Stimulated activated CD8-positive, alpha-beta memory T cell treated with anti-CD3 and anti-CD28 coated beads, Interleukin-15, amount 100 ng/mL, for 24 hours (primary cell): Measurements from ENCODE around the gene APOLD1.
"Not testable (repeated sequence)": the region's sequence is repeated elsewhere in the genome, so short reads cannot be mapped to it uniquely, and the experiment has no call there.

ENCODE experiments used
- DNase-seq: peaks from one replicate; pipeline ENCODE4 v3.0.0-alpha.2; 2020; ENCODE audit warnings: low read depth

The APOLD1 gene

DNA sequence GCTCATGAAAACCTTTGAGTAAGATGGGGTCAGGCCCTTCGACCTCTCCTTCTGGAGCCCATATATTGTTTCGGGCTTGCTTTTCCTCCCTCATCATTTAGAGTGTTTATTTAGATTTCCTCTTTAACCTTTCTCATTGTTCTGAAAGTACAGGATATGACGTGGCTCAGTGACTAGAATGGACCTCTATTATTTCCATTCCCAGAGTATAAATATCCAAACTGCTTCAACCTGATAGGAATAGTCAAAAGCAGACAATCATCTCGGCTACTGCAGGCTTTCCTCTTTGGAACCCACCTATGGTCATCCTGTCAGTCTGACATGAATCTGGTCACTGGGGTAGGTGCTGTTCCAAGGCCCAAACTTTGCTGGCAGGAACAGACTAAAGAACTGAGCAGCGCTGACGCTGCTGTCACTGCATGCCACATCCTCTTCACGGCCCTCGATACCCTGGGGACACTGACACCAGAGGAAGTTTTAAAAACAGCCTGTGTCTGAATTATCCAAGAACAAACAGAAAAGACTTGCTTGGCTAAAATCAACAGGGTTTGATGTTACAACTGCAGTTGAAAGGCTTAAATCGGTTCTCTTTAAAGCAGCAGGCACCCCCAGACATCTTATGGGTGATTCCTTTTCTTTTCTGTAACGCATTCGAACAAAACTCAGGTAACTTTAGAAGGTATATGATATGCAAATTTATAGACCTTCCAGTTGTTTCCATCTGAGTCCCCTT lies 22.7 kb downstream of the APOLD1 start:
- no peak for DNase-seq

DNA sequence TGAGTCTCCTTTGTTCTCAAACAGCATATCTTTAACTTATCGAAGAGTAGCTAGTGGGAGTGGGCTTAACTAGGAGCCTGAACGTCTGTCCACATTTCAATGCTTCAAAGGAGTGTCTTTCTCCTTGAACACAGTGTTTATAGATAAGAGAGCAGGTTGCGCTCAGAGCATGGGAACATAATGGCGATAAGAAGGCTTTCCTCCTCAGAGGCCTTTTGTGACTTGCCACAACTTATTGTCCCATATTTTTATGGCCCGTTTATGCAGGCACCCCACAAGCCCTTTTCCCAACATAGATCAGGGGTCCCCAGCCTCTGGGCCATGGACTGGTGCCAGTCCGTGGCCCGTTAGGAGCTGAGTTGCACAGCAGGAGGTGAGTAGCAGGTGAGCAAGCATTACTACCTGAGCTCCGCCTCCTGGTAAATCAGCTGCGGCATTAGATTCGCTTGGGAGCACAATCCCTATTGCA lies 25.1 kb downstream of the APOLD1 start:
- DNase-seq = no peak

DNA sequence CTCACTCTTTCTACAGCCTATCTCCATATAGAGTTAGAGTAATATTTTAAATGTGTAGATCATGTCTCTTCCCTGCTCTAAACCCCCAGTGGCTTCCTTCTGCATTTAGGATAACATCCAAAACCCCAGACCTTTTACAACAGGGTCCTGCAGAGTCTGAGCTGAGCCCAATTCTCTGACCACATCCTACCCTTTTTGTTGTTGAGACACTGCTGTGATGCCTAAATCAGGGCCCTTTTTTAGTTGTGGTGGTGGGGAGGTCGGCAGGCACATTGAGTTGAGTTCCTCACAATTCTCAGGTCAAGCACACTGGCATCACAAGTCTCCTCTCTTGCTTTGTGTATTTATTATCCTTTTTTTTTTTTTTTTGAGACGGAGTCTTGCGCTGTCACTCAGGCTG lies 25.9 kb downstream of the APOLD1 start:
- DNase-seq = no peak

DNA sequence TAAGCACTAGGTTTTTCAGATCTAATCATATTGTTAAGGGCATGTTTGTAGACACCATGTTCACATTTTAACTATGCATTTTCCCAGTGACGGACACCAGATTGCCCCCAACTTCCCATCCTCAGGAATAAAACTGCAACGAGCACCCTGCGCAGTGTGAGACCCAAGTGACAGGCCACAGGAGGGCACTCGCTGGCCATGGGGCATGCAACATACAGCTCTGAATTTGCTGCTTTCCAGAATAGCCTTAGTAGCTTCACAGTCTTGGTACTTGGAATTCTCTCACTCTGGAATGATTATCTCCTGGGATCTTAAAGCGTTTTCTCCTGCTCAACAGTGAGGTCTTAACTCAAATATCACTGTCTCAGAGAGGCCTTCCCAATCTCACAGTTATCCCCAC lies 26.7 kb downstream of the APOLD1 start:
- DNase-seq = no peak

DNA sequence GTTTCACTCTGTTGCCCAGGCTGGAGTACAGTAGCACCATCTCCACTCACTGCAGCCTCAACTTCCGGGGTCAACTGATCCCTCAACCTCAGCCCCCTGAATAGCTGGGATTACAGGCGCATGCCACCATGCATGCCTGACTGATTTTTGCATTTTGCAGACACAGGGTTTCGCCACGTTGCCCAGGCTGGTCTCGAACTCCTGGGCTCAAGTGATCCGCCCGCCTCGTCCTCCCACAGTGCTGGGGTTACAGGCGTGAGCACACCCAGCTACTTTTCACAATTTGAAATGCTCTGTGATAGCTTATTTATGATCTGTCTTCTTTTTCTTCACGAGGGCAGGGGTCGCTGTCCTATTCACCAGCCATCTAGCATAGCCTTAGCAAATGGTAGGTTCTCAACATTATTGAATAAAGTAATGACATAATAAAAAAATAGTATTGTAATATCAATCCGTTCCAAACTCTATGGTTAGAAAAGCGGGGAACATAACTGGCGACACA lies 27.2 kb downstream of the APOLD1 start:
- no peak for DNase-seq

DNA sequence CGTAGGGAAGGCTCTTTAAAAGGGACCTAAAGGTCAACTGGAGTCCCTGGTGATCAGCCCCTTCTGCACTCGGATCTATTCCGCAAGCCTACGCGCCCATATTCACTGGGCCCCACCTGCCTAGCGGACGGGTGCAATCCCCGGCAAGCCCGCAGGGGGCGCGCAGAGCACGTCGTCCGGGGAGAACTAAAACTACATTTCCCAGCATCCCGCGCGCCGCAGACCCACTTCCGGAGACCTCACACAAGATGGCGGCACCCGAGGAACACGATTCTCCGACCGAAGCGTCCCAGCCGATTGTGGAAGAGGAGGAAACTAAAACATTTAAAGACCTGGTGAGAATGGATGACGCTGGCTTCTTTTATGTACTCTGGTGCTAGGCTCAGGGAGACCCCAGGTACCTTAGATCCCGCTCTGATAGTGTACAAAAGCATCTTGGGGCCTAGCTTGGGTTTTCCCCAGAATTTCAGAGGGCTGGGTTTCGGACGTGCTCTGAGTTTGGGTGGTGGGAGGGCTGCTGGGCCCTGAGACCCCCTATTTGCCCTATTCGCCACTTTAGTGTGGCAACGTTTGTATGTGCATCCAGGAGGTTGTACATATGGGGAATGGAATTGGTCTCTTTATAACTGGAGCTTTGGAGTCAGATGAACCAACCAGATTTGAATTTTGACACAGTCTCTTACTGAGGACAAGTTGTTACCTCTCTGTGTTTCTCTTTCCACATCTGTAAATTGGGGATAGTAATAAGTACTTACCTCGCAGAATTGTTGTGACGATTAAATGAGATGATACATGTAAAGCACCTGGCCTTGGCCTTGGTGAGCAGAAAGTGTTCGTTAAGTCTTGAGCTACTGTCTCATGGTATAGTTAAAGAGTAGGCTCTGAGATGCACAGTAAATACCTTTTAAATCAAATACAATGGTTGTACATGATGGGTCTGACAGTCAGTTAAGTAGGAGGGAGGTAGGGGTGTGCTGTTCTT lies 28.0 kb downstream of the APOLD1 start, which contains the start of gene DDX47:
DDX47 (plus strand) TSS at position 227 of the 982 bp plus-strand sequence; CDS start at position 249, 22 bp downstream.
- peak; percentile 98 for DNase-seq

DNA sequence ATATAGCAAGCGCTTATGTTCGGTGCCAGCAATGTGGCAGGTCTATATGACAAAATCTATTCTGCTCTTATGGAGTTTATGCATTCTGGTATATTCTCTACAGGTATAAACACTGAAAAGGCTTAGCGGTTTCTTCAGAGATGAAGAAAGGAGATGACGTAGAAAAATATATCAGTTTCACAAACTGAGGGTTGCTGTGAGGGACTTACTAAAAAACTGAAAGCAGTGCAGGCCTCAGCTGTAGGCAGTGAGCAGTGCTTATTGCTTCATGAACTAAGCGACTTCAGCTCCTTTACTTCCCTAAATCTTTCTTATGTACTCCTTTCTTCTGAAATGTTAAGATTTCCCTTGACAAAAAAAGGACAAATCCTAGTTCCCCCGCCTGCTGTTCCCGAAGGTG lies 32.2 kb downstream of the APOLD1 start:
- DNase-seq = no peak

DNA sequence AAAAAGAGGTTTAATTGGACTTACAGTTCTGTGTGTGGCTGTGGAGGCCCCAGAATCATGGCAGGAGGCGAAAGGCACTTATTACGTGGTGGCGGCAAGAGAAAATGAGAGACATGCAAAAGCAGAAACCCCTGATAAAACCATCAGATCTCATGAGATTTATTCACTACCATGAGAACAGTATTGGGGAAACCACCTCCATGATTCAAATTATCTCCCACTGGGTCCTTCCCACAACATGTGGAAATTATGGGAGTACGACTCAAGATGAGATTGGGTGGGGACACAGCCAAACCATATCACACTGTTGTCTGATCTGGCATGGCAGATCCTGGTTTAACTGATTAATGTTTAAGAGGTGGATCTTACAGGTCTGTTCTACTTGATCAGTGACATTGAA lies 33.2 kb downstream of the APOLD1 start:
- DNase-seq = no peak

DNA sequence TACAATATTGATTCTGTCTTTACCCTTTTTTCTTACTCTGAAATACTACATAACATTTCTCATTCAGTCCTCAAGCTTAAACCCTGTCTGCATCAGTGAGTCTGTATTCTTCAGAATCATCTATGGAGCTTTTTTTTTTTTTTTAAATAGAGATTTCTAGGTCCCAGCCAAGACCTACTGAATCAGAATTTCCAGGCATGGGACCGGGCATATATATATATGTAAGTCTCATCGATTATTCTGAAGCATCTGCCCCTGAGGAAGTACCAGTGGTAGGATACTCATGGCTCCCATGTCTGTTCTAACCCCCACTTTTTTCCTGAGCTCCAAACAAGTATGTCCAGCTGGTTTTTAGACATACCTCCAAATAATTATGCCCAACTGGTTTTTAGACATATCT lies 33.8 kb downstream of the APOLD1 start:
- no peak for DNase-seq

DNA sequence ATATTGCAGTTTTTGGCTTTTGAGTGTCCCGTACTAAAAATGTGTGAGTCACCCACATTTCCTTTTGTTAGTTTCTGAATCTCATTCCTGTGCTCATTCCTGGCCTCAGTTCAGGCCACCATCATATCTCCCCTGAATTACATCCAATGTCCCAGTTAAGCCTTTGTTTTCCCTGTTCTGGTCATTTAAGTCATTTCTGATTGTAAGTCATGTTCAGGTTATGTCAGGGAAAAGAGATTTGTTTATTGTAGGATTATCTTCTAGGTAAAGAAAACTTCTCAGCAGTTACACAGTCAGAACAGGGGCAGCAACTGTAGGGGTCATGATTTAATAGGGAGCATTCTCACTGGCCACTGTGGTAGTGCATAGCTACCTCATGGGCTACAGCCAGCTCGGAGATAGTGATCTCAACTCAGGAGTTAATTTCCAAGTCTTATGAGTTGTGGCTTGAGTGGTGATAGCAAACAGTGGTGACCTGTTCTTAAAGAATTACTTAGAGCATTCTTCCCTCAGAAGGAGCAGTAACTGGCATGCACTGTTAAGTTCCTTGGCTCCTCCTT lies 34.4 kb downstream of the APOLD1 start:
- DNase-seq = no peak

DNA sequence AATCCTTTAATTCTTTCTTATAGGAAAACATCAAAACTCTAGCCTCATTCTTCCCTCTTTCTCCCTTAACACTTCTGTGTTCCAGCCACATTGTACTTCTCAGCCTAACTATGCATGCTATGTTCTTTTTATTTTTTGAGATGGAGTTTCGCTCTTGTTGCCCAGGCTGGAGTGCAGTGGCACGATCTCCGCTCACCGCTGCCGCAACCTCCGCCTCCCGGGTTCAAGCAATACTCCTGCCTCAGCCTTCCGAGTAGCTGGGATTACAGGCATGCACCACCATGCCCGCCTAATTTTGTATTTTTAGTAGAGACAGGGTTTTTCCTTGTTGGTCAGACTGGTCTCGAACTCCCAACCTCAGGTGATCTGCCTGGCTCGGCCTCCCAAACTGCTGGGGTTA lies 34.9 kb downstream of the APOLD1 start:
- DNase-seq = not testable (repeated sequence)

DNA sequence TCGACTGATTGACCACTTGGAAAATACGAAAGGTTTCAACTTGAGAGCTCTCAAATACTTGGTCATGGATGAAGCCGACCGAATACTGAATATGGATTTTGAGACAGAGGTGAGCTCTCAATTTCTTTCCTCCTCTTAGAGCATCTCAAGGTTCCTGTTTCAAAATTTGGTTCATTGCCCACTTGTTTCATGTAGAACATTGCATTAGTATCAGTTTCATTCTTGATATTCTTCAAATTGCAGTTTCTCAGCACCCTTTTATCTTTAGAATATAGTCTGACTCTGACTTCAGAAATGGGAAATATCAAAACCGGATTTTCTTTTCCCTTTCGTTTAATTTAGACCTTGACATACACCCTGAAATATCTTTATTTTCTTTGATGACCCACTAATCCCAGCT lies 36.5 kb downstream of the APOLD1 start:
- DNase-seq = no peak

DNA sequence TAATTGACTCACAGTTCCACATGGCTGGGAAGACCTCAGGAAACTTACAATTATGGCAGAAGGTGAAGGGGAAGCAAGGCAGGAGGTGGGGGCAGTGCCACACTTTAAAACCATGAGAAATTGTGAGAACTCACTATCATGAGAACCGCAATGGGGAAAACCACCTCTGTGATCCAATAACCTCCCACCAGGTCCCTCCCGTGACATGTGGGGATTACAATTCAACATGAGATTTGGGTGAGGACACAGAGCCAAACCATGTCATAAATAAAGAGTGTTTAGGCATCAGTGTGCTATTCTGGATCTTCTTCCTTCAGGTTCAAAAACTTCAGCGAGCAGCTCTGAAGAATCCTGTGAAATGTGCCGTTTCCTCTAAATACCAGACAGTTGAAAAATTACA lies 37.4 kb downstream of the APOLD1 start:
- DNase-seq = no peak

DNA sequence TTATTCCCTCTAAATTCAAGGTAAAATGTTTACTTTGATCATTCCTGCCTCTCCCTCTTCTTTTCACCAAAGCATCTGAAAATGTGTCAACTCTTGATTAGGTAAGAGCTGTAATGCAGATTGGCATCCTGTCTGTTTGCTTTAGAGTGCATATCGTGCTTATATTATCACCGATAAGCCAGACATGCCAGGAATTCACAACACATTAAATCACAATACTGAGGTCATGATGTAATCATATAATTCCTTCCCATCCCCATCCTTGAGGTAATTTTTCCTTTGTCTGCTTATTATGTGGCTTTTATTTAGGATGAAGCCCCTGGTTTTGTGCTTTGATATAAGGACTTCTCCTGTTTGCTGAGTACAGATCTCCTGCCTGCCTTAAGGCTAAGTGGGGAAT lies 37.8 kb downstream of the APOLD1 start:
- no peak for DNase-seq

DNA sequence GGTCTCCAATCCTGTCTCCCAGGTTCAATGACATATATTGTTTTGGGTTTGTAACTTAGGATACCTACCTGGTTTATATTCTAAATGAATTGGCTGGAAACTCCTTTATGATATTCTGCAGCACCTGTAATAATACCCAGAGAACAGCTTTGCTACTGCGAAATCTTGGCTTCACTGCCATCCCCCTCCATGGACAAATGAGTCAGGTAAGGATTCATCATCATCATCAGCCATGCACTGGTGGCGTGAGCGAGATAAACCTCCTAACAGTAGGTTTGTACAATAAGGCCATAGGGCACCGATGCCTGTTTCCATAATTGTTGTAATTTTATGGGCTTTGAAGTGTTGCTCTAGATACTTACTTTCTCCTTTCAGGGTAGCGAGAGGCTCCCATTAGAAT lies 38.4 kb downstream of the APOLD1 start:
- no peak for DNase-seq

DNA sequence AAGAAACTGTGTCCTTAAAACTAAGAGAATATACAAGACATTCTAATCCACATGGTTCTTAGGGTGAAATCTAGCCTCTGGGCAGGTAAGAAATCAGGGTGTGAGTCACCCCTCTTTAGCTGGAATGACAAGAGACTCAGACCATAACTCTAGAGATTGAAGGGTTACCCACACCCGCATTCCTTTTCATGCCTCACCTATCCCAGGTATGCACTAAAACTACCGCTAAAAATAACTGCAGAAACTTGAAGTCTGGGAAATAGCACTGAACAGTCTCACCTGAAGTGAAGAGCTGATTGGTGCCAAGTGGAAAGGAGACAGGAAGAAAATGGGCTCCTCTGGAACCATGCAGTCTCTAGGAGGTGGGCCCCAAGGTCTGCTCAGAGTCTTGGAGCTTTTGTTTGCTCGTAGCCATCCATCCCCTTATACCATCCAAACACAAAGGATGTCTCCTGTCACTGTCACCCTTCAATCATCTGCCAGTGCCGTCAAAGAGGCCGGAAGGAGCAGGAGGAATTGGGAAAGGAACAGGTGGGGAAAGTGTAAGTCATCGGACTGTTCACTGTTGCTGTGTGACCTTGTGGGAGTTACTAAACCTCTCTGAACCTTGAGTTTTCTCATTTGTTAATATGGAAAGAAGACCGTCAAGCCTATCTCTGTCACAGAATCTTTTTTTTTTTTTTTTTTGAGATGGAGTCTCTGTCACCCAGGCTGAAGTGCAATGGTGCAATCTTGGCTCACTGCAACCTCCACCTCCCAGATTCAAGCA lies 50.1 kb downstream of the APOLD1 start:
- no peak for DNase-seq

DNA sequence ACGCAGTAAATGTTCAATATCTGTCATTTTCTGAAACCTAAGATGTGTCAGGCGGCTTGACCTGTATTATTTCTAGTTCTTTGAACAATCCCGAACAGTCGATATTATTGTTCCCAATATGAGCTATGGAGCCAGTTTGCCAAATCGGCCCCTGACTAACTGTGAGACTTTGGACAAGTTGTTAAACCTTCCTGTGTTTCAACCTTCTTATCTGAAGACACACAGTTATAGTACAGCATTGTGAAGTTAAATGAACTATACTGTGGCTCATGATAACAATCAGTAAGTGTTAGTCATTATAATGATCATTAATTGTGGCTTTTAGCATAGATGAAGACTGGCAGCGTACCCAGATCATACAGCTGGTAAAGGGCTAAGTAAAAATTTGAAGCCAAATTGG lies 51.1 kb downstream of the APOLD1 start:
- DNase-seq = no peak

DNA sequence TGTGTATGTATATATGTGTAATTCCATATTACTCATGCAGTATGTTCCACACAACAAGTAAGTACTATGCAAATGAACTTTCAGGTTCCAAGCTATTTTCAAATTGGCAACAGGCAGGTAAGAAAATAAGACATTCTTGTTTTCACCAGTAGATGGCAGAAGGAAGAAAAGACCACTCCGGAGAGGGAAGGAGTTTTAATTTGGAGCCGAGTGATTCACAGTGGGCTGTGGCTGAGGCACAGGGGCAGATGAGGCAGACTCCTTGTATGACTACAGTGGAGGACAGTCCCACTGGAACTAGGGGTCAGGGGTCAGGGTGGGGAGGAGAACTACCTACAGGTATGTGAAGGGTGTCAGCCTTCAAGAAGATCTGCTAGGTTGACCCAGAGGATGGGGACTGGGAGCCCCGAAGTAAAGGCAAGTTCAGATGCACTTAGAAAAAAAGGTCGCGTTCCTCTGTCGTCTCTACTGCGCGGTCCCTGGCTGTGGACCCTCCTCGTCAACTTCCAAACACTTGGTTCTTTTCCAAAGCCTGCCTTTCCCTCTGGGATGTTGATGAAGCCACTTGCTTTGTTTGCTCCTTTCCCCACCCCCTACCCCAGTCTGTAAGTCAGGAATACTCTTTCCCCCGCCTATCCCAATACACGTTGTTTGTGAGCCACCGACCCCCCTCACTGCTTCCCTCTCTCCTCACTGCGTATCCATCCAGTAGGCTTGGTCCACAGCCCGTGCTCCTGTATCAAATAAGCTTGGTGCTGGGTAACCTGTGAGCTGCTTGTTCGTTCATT lies 51.8 kb downstream of the APOLD1 start:
- DNase-seq = no peak

DNA sequence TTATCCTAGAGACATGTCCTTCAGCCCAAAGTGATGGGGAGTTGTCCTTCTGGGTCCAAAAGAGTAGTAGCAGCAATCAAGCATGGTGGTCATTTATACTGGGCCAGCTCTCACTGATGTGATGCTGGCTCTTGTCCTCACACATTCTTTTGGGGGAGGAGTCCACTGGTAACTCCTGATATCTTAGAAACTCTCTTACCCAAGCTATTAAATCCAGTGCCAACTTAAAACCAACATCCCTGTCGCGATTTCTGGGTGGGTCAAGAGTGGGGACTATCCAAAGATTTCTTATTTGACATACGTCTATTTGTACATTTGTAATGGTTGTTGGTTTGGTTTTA lies 52.3 kb downstream of the APOLD1 start:
- DNase-seq = no peak

DNA sequence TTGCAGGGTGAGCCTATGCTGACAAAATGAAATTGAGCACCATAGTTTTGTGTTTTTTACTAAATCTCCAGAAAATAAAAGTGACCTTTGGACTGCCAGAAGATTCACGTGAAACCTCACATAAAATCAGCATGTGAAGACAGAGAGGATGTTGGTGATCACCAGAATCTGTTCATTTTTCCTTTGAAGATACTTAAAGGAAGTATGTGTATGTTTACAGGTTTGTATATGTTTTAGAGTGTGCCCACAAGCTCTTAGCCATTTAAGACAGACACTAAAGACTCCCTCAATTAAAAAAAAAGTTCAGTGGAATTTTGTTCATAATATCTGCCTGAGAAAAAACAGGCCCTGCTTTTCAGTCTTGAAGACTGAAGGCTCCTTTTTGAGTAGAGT lies 53.5 kb downstream of the APOLD1 start:
- no peak for DNase-seq

DNA sequence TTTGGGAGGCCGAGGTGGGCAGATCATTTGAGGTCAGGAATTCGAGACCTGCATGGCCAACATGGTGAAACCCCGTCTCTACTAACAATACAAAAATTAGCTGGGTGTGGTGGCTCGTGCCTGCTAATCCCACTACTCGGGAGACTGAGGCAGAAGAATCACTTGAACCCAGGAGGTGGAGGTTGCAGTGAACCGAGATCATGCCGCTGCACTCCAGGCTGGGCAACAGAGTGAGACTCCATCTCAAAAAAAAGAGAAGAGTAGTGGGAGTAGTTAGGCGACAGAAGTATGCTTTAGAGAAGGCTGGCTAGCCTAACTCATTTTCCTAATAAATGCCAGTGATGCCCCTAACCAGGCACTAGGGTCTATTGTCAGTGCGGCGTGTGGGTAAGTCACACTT lies 54.0 kb downstream of the APOLD1 start:
- DNase-seq = not testable (repeated sequence)
